Posterior vena cava (tissue), 2 donors: ENCODE results near the gene HIPK2. TPM values are rescaled to one million over a fixed set of nuclear protein-coding genes. Genes with fewer than 3 reads are reported as not detected.
A peak's percentile ranks its signal among the peaks of the same experiment; 100 is the strongest.

Source experiments
- DNase-seq: peaks from one replicate; pipeline ENCODE4 v3.0.0-alpha.2; 2020; ENCODE audit warnings: low spot score
- intact Hi-C, 2 donors: fragments of 100-400 bp; cut with DNase I; formaldehyde crosslinking; loops; one replicate each; pipeline versions ENCODE4 v1.14.1 to v1.14.2; 2022 to 2023
- total RNA-seq, 2 donors: library from RNA; stranded (reverse); fragmentation: NEBNext Ultra II Directional; extraction: Animal tissue kit (Norgen Biotek cat#: 25700); gene quantifications; one replicate each; pipeline ENCODE4 v1.2.1, GENCODE V29; 2021
- donor health status: DM: yes; HTN: yes; CAD: no.
- donor health status: DM: yes; HTN: yes; CAD: no.

HIPK2 gene
- total RNA-seq, 2 donors from 2014 or later: 46.5 to 67.6 TPM

- intact Hi-C loops: no loop called here
- peak; percentile 1 for DNase-seq
These were observed 256.4 kb downstream of the HIPK2 start for GRCh38 chr7:139521439-139521838.

- peak; percentile 54 for DNase-seq
- intact Hi-C loops: no loop called here
These were observed 262.5 kb downstream of the HIPK2 start for GRCh38 chr7:139515266-139515665.

Other genes starting within 250 kb of the HIPK2 start
- gene TBXAS1, start 51.3 kb upstream of the HIPK2 start, total RNA-seq: 10 to 100 TPM; 15.7 to 23.7 TPM